ENCODE data around the gene RASA3. TPM values are rescaled to one million over a fixed set of nuclear protein-coding genes. Genes with fewer than 3 reads are reported as not detected.

The RASA3 gene
- total and polyA plus RNA-seq, 9 of the 15 experiments (the other 6 are each of a cell fraction or from before 2014, with no cell fraction given): 0.72 to 25.3 (median 14.4) TPM

DNA sequence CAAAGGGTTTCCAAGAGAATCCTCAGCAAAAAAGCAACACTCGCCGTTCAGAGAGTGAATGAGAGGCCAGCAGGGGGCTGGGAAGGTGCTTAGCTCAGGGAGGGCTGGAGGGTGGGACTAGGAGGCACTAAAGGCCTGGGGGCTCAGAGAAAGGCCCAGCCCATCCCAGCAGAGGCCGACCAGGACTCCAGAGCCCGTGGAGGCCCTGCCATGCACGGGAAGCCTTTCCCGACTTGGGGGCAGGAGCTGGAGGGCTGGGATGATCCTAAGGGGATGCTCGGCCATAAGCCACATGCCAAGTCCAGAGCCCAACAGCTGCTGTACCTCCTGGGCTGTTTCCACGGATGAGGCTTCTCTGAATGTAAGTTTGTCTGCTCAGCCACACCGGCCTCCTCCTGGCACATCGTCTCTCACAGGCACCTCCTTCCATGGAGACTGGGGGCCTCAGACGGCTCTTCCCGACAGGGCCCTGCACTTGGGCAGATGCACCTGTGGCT, 19.5 kb downstream of the RASA3 start (continued):
- TF ChIP-seq, protein P1, sequence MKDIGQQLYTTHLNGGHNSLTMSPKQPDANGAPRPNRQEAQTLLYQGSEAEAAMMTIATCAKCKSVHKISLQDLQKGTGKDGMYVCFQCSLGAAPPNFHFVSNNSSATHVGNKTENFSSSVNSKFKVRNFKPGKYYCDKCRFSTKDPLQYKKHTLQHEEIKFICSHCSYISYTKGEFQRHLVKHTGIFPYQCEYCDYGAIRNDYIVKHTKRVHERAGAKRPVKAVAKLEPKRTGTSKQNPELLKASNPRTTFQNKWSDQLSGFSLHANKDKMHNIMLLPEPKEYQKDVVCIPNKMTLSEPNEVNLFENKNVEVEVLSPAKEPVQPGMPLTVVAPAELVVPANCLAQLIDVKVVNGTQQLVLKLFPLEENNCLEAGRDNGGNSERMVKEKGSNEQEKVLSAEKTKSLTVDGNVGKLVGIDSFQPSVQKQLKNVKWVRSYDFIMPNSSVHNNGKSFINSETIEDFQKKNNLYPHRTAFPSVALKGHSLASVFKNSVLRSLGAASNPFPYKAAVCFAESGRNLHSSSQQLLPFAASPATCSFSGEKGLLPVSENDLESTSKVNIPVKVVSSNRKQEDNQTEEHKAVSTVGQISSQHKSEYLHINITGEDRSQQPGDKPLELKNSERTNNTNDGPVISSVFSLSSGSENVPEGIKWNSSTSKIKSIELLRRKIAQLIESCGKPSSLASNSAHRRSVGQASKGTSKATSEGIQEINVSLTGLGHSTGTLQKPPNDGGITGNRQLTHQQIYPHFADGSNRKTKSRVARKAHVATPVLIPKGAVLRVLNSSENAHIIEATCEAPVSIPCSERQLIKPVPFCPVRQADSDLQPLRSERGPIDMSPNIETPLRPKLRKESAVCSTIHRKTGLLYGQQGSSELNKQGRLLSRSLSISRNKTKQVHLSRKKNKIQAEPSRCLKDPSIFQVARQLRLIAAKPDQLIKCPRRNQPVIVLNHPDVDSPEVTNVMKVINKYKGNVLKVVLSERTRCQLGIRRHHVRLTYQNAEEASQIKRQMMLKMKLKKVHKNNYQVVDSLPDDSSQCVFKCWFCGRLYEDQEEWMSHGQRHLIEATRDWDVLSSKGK (CRISPR knock-in tag; IDR thresholded peaks at IDR 0.05): no peak
- TF ChIP-seq, protein P2, sequence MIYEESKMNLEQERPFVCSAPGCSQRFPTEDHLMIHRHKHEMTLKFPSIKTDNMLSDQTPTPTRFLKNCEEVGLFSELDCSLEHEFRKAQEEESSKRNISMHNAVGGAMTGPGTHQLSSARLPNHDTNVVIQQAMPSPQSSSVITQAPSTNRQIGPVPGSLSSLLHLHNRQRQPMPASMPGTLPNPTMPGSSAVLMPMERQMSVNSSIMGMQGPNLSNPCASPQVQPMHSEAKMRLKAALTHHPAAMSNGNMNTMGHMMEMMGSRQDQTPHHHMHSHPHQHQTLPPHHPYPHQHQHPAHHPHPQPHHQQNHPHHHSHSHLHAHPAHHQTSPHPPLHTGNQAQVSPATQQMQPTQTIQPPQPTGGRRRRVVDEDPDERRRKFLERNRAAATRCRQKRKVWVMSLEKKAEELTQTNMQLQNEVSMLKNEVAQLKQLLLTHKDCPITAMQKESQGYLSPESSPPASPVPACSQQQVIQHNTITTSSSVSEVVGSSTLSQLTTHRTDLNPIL (CRISPR knock-in tag; IDR thresholded peaks at IDR 0.05): no peak
- no peak for TF ChIP-seq NCOA6 (IDR thresholded peaks at IDR 0.05)

DNA sequence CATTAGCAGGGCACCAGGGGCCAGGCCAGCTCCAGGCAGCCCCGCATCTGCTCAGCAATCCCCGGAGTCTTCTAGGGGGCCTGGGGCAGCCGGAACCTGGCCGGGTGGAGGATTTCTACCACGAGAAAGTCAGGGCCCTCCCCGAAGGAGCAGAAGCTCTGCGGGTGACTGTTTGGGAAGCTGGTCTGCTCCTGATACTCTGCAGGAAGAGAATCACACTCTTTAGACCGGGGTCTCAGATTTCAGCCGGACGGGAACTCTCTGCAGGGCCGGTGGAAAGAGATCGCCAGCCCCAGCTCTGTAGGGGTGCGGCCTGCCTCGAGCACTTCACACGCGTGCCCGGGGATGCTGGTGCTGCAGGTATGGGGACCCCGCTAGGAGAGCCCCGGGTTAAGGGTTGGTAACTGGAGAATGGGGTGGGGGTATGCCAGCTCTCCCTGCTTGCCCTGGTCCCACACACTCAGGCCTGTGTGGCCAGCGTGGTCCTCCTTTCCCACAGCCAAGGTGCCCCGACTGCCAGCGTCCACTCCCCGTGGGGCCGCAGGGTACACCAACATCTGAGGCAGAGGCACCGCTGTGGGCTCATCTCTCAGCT, 20.1 kb downstream of the RASA3 start:
- no TSS peak for BruUV-seq (replicated peaks)
- DNase-seq (ENCODE audit: extremely low read depth in 1 of 4, low spot score in 3 of 4) (no peak), FAIRE-seq (no peak), ATAC-seq (no peak)
- in situ Hi-C loops (cut with MboI) (no loop called here), intact Hi-C loops (cut with micrococcal nuclease) (no loop called here)
- no peak overlapping the region for H3K4me2 ChIP-seq (ENCODE audit: insufficient read depth, low read length)
- H3K79me2 ChIP-seq (ENCODE audit: control insufficient read depth, insufficient read depth, low read length): peaks cover 58% of the 10 kb centered on the region
- POLR2A ChIA-PET: interaction anchor here (0.6 kb wide), 1 partner anchor 315 kb away, joined by 4 read pairs; no protein-coding TSS in a partner anchor
- no peak overlapping the region for H3K9ac ChIP-seq (ENCODE audit: insufficient read depth in 1 of 2, low read depth in 2 of 2, low read length in 2 of 2)
- no peak overlapping the region for H2AFZ ChIP-seq (ENCODE audit: low read depth, low read length)
- 0 out of 3 replicates have a peak, but pooled peaks cover 9% of the 10 kb centered on the region for H3K36me3 ChIP-seq (ENCODE audit: control insufficient read depth, insufficient read depth, low read length)
- H3K4me3 ChIP-seq: no peak overlapping the region
- H4K20me1 ChIP-seq (replicated peaks; ENCODE audit: control insufficient read depth, insufficient read depth, low read length): no peaks in the 10 kb centered on the region
- no peaks in the 10 kb centered on the region for H3K27me3 ChIP-seq (ENCODE audit: control insufficient read depth in 2 of 2, insufficient read depth in 2 of 2, low read length in 2 of 2)
- CTCF ChIA-PET (ENCODE audit: low intra/inter-chr PET ratio): no interaction called here
- H3K4me1 ChIP-seq (replicated peaks in 1 of 2; ENCODE audit: control insufficient read depth in 2 of 2, insufficient read depth in 2 of 2, low read length in 2 of 2): peaks cover 11 to 55% of the 10 kb centered on the region in 2 experiments
- peaks cover 3% of the 10 kb centered on the region for H3K9me1 ChIP-seq (ENCODE audit: control insufficient read depth, insufficient read depth, low read length)
- 76% methylated on average over 9 of the region's 25 CpGs for WGBS (ENCODE audit: insufficient coverage, low coverage, missing lambda C conversion rate)
- no peaks in the 10 kb centered on the region for H3K9me3 ChIP-seq (replicated peaks; ENCODE audit: control insufficient read depth, insufficient read depth, low read depth, low read length)
- H3K27ac ChIP-seq (ENCODE audit: extremely low read depth, low read depth, low read length): no peak overlapping the region
- TF ChIP-seq, protein P3, sequence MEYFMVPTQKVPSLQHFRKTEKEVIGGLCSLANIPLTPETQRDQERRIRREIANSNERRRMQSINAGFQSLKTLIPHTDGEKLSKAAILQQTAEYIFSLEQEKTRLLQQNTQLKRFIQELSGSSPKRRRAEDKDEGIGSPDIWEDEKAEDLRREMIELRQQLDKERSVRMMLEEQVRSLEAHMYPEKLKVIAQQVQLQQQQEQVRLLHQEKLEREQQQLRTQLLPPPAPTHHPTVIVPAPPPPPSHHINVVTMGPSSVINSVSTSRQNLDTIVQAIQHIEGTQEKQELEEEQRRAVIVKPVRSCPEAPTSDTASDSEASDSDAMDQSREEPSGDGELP (CRISPR knock-in tag; IDR thresholded peaks at IDR 0.05; ENCODE audit: borderline replicate concordance): no peak
- TF ChIP-seq ARHGAP35 (IDR thresholded peaks at IDR 0.05; ENCODE audit: partially characterized antibody) (no peak), RBM14 (IDR thresholded peaks at IDR 0.05; ENCODE audit: borderline replicate concordance, insufficient read depth, low read depth, low read length) (no peak), BRCA1 (IDR thresholded peaks at IDR 0.05) (no peak), BRCA1 (CRISPR knock-in tag; IDR thresholded peaks at IDR 0.05) (no peak), ZNF174 (CRISPR knock-in tag; IDR thresholded peaks at IDR 0.05) (no peak), ZFP30 (CRISPR knock-in tag; IDR thresholded peaks at IDR 0.05; ENCODE audit: borderline replicate concordance) (no peak), ZNF436 (CRISPR knock-in tag; IDR thresholded peaks at IDR 0.05) (no peak)
- TF ChIP-seq, protein P4, sequence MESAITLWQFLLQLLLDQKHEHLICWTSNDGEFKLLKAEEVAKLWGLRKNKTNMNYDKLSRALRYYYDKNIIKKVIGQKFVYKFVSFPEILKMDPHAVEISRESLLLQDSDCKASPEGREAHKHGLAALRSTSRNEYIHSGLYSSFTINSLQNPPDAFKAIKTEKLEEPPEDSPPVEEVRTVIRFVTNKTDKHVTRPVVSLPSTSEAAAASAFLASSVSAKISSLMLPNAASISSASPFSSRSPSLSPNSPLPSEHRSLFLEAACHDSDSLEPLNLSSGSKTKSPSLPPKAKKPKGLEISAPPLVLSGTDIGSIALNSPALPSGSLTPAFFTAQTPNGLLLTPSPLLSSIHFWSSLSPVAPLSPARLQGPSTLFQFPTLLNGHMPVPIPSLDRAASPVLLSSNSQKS (CRISPR knock-in tag; IDR thresholded peaks at IDR 0.05): no peak

Data from K562 (cell line).